Measurements from ENCODE around the gene FAM114A2. TPM values are rescaled to one million over a fixed set of nuclear protein-coding genes. Genes with fewer than 3 reads are reported as not detected.

FAM114A2 gene
- polyA plus RNA-seq, 1 of the 3 experiments (the other 2 are of a cell fraction), result 9.0 TPM

- H4K20me1 ChIP-seq (ENCODE audit: insufficient read depth), result no peaks in the 10 kb centered on the region
- H3F3A ChIP-seq (replicated peaks; ENCODE audit: insufficient read depth), result no peaks in the 10 kb centered on the region
- no peaks in the 10 kb centered on the region for H3K4me1 ChIP-seq (ENCODE audit: control insufficient read depth in 1 of 2, insufficient read depth in 2 of 2, low read depth in 1 of 2, low read length in 1 of 2)
- ChIA-PET CTCF (no interaction called here), POLR2A (no interaction called here)
- no peak overlapping the region for H3K27ac ChIP-seq (ENCODE audit: low read depth in 2 of 2, low read length in 1 of 2)
- H3K79me2 ChIP-seq (ENCODE audit: insufficient read depth), result no peaks in the 10 kb centered on the region
- no peak overlapping the region for H3K4me3 ChIP-seq (ENCODE audit: low read depth in 2 of 2, low read length in 1 of 2)
- no peaks in the 10 kb centered on the region for H3K27me3 ChIP-seq (ENCODE audit: insufficient read depth)
- no peaks in the 10 kb centered on the region for H3K9me2 ChIP-seq
- TF ChIP-seq NFIC (IDR thresholded peaks at IDR 0.05; ENCODE audit: borderline replicate concordance) (no peak), JUND (IDR thresholded peaks at IDR 0.05) (no peak), YY1 (IDR thresholded peaks at IDR 0.05; ENCODE audit: low read depth) (no peak), RXRA (IDR thresholded peaks at IDR 0.05; ENCODE audit: borderline replicate concordance, low read depth) (no peak), TCF12 (IDR thresholded peaks at IDR 0.05) (no peak), EZH2phosphoT487 (IDR thresholded peaks at IDR 0.05; ENCODE audit: borderline replicate concordance, low read depth) (no peak), GATA2 (CRISPR knock-in tag; IDR thresholded peaks at IDR 0.05) (no peak), PBX3 (IDR thresholded peaks at IDR 0.05) (no peak), POLR2AphosphoS5 (IDR thresholded peaks at IDR 0.05; ENCODE audit: low read depth, low read length) (no peak), GABPA (IDR thresholded peaks at IDR 0.05; ENCODE audit: low read depth) (no peak), RCOR1 (IDR thresholded peaks at IDR 0.05; ENCODE audit: low read length) (no peak), TAF1 (IDR thresholded peaks at IDR 0.05; ENCODE audit: borderline replicate concordance, low read depth, low read length) (no peak), FOXJ3 (CRISPR knock-in tag; IDR thresholded peaks at IDR 0.05) (no peak), ELF1 (IDR thresholded peaks at IDR 0.05) (no peak), RFX5 (IDR thresholded peaks at IDR 0.05; ENCODE audit: low read length) (no peak), REST (IDR thresholded peaks at IDR 0.05; ENCODE audit: low read depth, low read length) (no peak), MEF2A (IDR thresholded peaks at IDR 0.05; ENCODE audit: borderline replicate concordance, low read depth) (no peak)
- no peak overlapping the region for H3K9ac ChIP-seq
- 32% methylated on average over 3 of the region's 3 CpGs for WGBS (ENCODE audit: low lambda C conversion rate)
- no peak overlapping the region for H3K4me2 ChIP-seq
- no peaks in the 10 kb centered on the region for H3K36me3 ChIP-seq (replicated peaks in 1 of 2; ENCODE audit: control insufficient read depth in 1 of 2, insufficient read depth in 2 of 2, low read length in 1 of 2)
- no peak for DNase-seq
- no peak overlapping the region for H2AFZ ChIP-seq (ENCODE audit: low read depth)
- peaks cover 4% of the 10 kb centered on the region; the same call in 1 of the 2 replicates for H3K9me3 ChIP-seq
These were observed 97.4 kb downstream of the FAM114A2 start for GRCh38 chr5:153941265-153941664.

Other genes starting within 250 kb of the FAM114A2 start
- gene MFAP3, start 57 bp upstream of the FAM114A2 start, polyA plus RNA-seq (2012; rRNA removed), result 16.0 and 23.3 TPM in 2 replicates
- 56.3 and 78.9 TPM in 2 replicates for gene GALNT10, start 151.8 kb upstream of the FAM114A2 start, polyA plus RNA-seq (2012; rRNA removed)

All from SK-N-SH (cell line).